Gastrocnemius medialis (tissue), 4 donors: ENCODE results near the gene PTCH2. TPM values are rescaled to one million over a fixed set of nuclear protein-coding genes. Genes with fewer than 3 reads are reported as not detected.

ENCODE experiments used
- ATAC-seq, 2 donors: fragments of 150-250 bp; one replicate each; pipeline ENCODE4 v1.9.1; 2016
- DNase-seq, 2 donors: peaks; one replicate each; pipeline ENCODE4 v3.0.0-alpha.2; 2019
- H3K27ac ChIP-seq, 4 donors: fragments of 200-600 bp; sonication (generic); 1 replicate in 1 of 4; 2 replicates in 3 of 4; pipeline ENCODE4 v1.5.1; 2016 to 2018; ENCODE audit warnings: mild to moderate bottlenecking in 2 of 4, moderate library complexity in 1 of 4
- H3K27me3 ChIP-seq, 3 donors: fragments of 200-600 bp; sonication (generic) in 2 of 3; 1 replicate in 1 of 3; 2 replicates in 2 of 3; pipeline versions ENCODE4 v1.5.1 to v1.6.0; 2016 to 2019; ENCODE audit warnings: mild to moderate bottlenecking in 1 of 3, moderate library complexity in 1 of 3
- H3K36me3 ChIP-seq, 2 donors: fragments of 200-600 bp; sonication (generic) in 1 of 2; one replicate each; pipeline ENCODE4 v1.5.1; 2017 to 2018
- H3K4me1 ChIP-seq, 2 donors: fragments of 200-600 bp; sonication (generic) in 1 of 2; one replicate each; pipeline ENCODE4 v1.5.1; 2016 to 2017; ENCODE audit warnings: mild to moderate bottlenecking in 2 of 2
- H3K4me3 ChIP-seq, 4 donors: fragments of 200-600 bp; sonication (generic) in 3 of 4; 1 replicate in 1 of 4; 2 replicates in 3 of 4; pipeline ENCODE4 v1.5.1; 2016 to 2019; ENCODE audit warnings: mild to moderate bottlenecking in 2 of 4
- H3K9me3 ChIP-seq, 3 donors: fragments of 200-600 bp; sonication (generic) in 2 of 3; 1 replicate in 1 of 3; 2 replicates in 2 of 3; pipeline ENCODE4 v1.5.1; 2016 to 2019
- POLR2A ChIP-seq, 2 donors: fragments of 450-650 bp; IDR thresholded peaks; one replicate each; pipeline ENCODE4 v1.6.1; 2017; ENCODE audit warnings: antibody characterized with exemption in 2 of 2, mild to moderate bottlenecking in 2 of 2, moderate library complexity in 2 of 2
- in situ Hi-C, 4 donors: fragments of 200-750 bp; cut with MboI; loops; one replicate each; pipeline versions ENCODE4 v1.15.0 to v1.8.0; 2017; ENCODE audit warnings: low sequenced_read_pairs in 4 of 4
- intact Hi-C: fragments of 100-400 bp; cut with DNase I; formaldehyde crosslinking; loops from one replicate; pipeline ENCODE4 v1.15.1; 2023; ENCODE audit warnings: low total_unique reads
- total RNA-seq, 4 donors: library from RNA; depleted of rRNA; stranded (reverse); fragments of >200 nt; gene quantifications; one replicate each; pipeline versions ENCODE4 v1.1.0 to v1.2.3, GENCODE V29; 2016
- TF ChIP-seq, protein P1 (sequence below), 5 experiments: fragments of 450-650 bp in 3 of 5; fragments of 200-600 bp in 2 of 5; sonication (generic) in 2 of 5; IDR thresholded peaks in 4 of 5; conservative IDR thresholded peaks in 1 of 5; 1 replicate in 4 of 5; 2 replicates in 1 of 5; pipeline ENCODE4 v1.5.1; 2016 to 2019; ENCODE audit warnings: antibody characterized with exemption in 5 of 5, mild to moderate bottlenecking in 3 of 5, moderate library complexity in 3 of 5

The PTCH2 gene
- total RNA-seq, 4 donors from 2014 or later: 0.10 to 0.56 (median 0.20) TPM

DNA sequence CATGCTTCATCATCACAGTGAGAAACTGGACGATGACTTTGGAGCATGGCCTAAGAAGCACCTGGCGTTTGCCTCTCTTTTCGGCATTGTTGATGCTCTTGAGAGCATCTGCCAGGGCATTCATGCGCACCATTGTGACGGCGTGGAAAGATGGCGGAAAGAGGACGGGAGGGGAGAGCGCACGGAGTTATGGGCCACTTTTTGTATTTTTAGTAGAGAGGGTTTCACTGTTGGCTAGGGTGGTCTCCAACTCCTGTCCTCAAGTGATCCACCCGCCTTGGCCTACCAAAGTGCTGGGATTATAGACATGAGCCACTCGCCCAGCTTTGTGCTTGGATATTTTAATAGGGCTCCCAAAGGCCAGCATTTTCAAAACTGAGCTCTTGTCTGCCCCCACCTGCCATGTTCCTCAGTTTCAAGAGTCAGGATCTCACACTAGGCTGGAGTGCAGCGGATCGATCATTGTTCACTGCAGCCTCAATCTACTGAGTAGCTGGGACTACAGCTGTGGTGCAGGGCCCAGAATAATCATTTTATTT, 62.4 kb downstream of the PTCH2 start:
- H3K4me3 ChIP-seq: no peak overlapping the region
- in situ Hi-C loops: loop anchor here in 2 of 4 donors (10.0 to 25.0 kb wide), 3 partner anchors 54 to 732 kb away; partner anchors contain the start of genes CCDC163 (in 1 of the 2), EIF2B3 (in 1 of the 2), MMACHC (in 1 of the 2) and PRDX1 (in 1 of the 2)
- ATAC-seq (no peak), DNase-seq (no peak)
- H3K36me3 ChIP-seq: peaks cover 0 to 41% of the 10 kb centered on the region in 2 donors
- TF ChIP-seq, protein P1, sequence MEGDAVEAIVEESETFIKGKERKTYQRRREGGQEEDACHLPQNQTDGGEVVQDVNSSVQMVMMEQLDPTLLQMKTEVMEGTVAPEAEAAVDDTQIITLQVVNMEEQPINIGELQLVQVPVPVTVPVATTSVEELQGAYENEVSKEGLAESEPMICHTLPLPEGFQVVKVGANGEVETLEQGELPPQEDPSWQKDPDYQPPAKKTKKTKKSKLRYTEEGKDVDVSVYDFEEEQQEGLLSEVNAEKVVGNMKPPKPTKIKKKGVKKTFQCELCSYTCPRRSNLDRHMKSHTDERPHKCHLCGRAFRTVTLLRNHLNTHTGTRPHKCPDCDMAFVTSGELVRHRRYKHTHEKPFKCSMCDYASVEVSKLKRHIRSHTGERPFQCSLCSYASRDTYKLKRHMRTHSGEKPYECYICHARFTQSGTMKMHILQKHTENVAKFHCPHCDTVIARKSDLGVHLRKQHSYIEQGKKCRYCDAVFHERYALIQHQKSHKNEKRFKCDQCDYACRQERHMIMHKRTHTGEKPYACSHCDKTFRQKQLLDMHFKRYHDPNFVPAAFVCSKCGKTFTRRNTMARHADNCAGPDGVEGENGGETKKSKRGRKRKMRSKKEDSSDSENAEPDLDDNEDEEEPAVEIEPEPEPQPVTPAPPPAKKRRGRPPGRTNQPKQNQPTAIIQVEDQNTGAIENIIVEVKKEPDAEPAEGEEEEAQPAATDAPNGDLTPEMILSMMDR (IDR thresholded peaks at IDR 0.05 in 4 of 5, conservative IDR thresholded peaks at IDR 0.05 in 1 of 5): no peak
- TF ChIP-seq POLR2A (IDR thresholded peaks at IDR 0.05): no peak
- H3K27me3 ChIP-seq: no peaks in the 10 kb centered on the region
- peaks cover 22 to 27% of the 10 kb centered on the region in 2 donors for H3K4me1 ChIP-seq
- intact Hi-C loops: no loop called here
- no peaks in the 10 kb centered on the region for H3K9me3 ChIP-seq
- H3K27ac ChIP-seq: no peak overlapping the region

DNA sequence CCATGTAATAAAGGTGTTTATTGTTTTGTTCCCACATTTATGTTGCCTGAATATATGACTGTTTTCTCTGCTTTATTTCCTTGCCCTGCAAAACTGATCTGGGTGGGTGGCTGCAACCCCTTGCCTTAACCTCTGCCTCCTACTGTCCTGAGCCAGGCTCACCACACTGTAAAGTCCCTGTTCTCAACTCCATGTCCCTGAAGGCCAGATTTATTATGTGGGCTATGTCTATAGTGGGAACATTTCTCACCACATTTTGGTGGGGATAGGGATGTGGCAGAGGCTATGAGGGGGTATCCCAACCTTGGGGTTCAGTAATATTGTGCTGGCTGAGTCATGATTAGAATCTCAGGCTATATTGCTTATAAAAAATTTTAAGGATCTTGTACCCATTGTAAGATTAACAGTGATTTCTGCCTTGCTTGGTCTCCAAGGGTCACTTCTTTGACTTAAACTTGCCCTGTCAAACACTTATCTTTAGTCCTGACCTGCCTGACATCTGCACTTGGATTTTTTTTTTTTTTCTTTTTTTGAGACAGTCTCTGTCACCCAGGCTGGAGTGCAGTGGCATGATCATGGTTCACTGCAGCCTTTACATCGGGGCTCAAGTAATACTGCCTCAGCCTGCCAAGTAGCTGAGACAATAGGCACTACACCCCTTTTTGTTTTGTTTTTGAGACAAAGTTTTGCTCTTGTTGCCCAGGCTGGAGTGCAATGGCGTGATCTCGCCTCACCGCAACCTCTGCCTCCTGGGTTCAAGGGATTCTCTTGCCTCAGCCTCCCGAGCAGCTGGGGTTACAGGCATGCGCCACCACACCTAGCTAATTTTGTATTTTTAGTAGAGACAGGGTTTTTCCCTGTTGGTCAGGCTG, 64.1 kb downstream of the PTCH2 start:
- Histone ChIP-seq H3K9me3 (no peaks in the 10 kb centered on the region), H3K4me1 (peaks cover 14% of the 10 kb centered on the region in 2 donors), H3K27ac (peak overlapping the region in 1 of 4 donors; percentile 9), H3K27me3 (no peaks in the 10 kb centered on the region), H3K4me3 (no peak overlapping the region), H3K36me3 (peaks cover 0 to 41% of the 10 kb centered on the region in 2 donors)
- in situ Hi-C loops (loop anchor here in 1 of 4 donors (25.0 kb wide), 2 partner anchors 208 to 733 kb away; partner anchors contain the start of genes CCDC163, EIF2B3, MMACHC and PRDX1), intact Hi-C loops (loop anchor here (5.0 kb wide), 2 partner anchors 523 to 827 kb away; no protein-coding TSS in a partner anchor)
- TF ChIP-seq POLR2A (IDR thresholded peaks at IDR 0.05): no peak
- TF ChIP-seq, protein P1 (IDR thresholded peaks at IDR 0.05 in 4 of 5, conservative IDR thresholded peaks at IDR 0.05 in 1 of 5): no peak
- DNase-seq (no peak), ATAC-seq (no peak)

DNA sequence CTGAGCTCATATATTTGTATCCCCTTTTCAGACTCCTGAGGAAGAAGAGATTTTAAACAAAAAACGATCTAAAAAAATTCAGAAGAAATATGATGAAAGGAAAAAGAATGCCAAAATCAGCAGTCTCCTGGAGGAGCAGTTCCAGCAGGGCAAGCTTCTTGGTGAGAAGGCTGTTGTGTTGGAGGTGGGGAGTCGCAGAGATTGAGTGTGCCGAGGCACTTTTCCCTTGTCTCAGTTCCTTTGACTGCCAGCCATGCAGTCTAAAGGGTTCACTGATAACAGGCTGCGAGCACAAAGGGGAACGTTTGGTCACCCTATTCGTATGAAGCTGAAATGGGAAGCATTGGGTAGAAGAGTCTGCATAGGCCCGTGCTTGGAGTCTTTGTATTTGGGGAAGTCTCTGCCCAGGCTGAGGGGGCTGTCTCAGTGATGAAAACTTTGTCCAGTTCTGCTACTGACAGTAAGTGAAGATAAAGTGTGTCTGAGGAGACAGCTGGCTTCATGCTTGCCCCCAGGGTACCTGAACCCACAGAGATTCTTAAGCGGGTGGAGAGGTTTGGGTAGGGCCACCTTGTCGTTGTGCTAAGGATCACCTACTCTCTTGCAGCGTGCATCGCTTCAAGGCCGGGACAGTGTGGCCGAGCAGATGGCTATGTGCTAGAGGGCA, 65.0 kb downstream of the PTCH2 start:
- ATAC-seq (no peak), DNase-seq (no peak)
- intact Hi-C loops (loop anchor here (5.0 kb wide), 2 partner anchors 524 to 826 kb away; no protein-coding TSS in a partner anchor), in situ Hi-C loops (loop anchor here in 1 of 4 donors (25.0 kb wide), 2 partner anchors 209 to 734 kb away; partner anchors contain the start of genes CCDC163, EIF2B3, MMACHC and PRDX1)
- no peaks in the 10 kb centered on the region for H3K27me3 ChIP-seq
- H3K4me1 ChIP-seq: peaks cover 9 to 12% of the 10 kb centered on the region in 2 donors
- TF ChIP-seq POLR2A (IDR thresholded peaks at IDR 0.05): no peak
- TF ChIP-seq, protein P1 (IDR thresholded peaks at IDR 0.05 in 4 of 5, conservative IDR thresholded peaks at IDR 0.05 in 1 of 5): no peak
- no peak overlapping the region for H3K4me3 ChIP-seq
- H3K27ac ChIP-seq: peak overlapping the region in 1 of 4 donors; percentile 91
- peaks cover 0 to 41% of the 10 kb centered on the region in 2 donors for H3K36me3 ChIP-seq
- H3K9me3 ChIP-seq: no peaks in the 10 kb centered on the region

DNA sequence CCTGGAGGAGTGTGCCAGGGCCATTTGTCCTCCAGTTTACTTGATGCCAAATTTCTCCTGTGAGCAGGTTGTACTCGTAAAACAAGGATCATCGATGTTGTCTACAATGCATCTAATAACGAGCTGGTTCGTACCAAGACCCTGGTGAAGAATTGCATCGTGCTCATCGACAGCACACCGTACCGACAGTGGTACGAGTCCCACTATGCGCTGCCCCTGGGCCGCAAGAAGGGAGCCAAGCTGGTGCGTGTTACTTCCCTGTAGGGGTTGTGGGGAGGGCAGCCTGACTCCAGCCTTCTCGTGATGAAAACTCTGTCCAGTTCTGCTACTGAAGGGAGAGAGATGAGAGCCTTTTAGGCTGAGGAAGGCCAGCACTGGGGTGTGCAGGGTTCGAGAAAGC, 65.5 kb downstream of the PTCH2 start:
- DNase-seq (no peak), ATAC-seq (no peak)
- H3K4me1 ChIP-seq: peaks cover 9 to 12% of the 10 kb centered on the region in 2 donors
- intact Hi-C loops (loop anchor here (5.0 kb wide), 2 partner anchors 525 to 825 kb away; no protein-coding TSS in a partner anchor), in situ Hi-C loops (loop anchor here in 1 of 4 donors (25.0 kb wide), 2 partner anchors 210 to 735 kb away; partner anchors contain the start of genes CCDC163, EIF2B3, MMACHC and PRDX1)
- H3K27me3 ChIP-seq: no peaks in the 10 kb centered on the region
- peaks cover 0 to 41% of the 10 kb centered on the region in 2 donors for H3K36me3 ChIP-seq
- H3K27ac ChIP-seq: peak overlapping the region; percentile 91 to 100 (median 97)
- no peak overlapping the region for H3K4me3 ChIP-seq
- TF ChIP-seq, protein P1 (IDR thresholded peaks at IDR 0.05 in 4 of 5, conservative IDR thresholded peaks at IDR 0.05 in 1 of 5): no peak
- no peak for TF ChIP-seq POLR2A (IDR thresholded peaks at IDR 0.05)
- H3K9me3 ChIP-seq: no peaks in the 10 kb centered on the region
